PC-9 (cell line): ENCODE measurements around the gene MXRA8. TPM values are rescaled to one million over a fixed set of nuclear protein-coding genes. Genes with fewer than 3 reads are reported as not detected.

Experiments used
- BruUV-seq: library from RNA; stranded (reverse); fragments of 400-500 nt; replicated peaks from 2 replicates; lab custom pipeline; 2021; lab: Mats Ljungman, UMichigan
- CTCF ChIA-PET: fragments of 300-600 bp; sonication (Branson Sonifier 250); formaldehyde crosslinking; loops from one replicate; lab custom pipeline; 2022; ENCODE audit warnings: antibody characterized with exemption; lab: Charles Lee
- POLR2A ChIA-PET: fragments of 300-600 bp; sonication (Branson Sonifier 250); formaldehyde crosslinking; loops from one replicate; lab custom pipeline; 2022; ENCODE audit warnings: antibody characterized with exemption; ENCODE audit not compliant: unreplicated experiment; lab: Charles Lee
- DNase-seq, 2 experiments: peaks; one replicate each; pipeline versions ENCODE4 v3.0.0 to v3.0.0-alpha.2; 2015 to 2022; ENCODE audit warnings: mixed read lengths in 1 of 2
- H2AFZ ChIP-seq: fragments of 200-600 bp; sonication (generic); 2 replicates; pipeline ENCODE4 v1.8.1; 2017; ENCODE audit warnings: antibody characterized with exemption
- H3F3A ChIP-seq: fragments of 200-600 bp; sonication (generic); 2 replicates; pipeline ENCODE4 v1.8.1; 2017; ENCODE audit warnings: antibody characterized with exemption, mild to moderate bottlenecking, low read depth; ENCODE audit not compliant: insufficient read depth
- H3K27ac ChIP-seq: fragments of 200-600 bp; sonication (generic); 2 replicates; pipeline ENCODE4 v1.6.1; 2016; ENCODE audit warnings: mixed run types
- H3K27me3 ChIP-seq: fragments of 200-600 bp; sonication (generic); 2 replicates; pipeline ENCODE4 v1.6.1; 2016; ENCODE audit warnings: low read depth, mixed run types; ENCODE audit not compliant: insufficient read depth
- H3K36me3 ChIP-seq: fragments of 200-600 bp; sonication (generic); 2 replicates; pipeline ENCODE4 v1.6.1; 2016; ENCODE audit warnings: low read depth, mixed run types
- H3K4me1 ChIP-seq: fragments of 200-600 bp; sonication (generic); replicated peaks from 2 replicates; pipeline ENCODE4 v1.6.1; 2016; ENCODE audit warnings: mixed run types; ENCODE audit not compliant: insufficient read depth
- H3K4me2 ChIP-seq: fragments of 200-600 bp; sonication (generic); 2 replicates; pipeline ENCODE4 v1.6.1; 2017; ENCODE audit warnings: mixed run types
- H3K4me3 ChIP-seq: fragments of 200-600 bp; sonication (generic); 2 replicates; pipeline ENCODE4 v1.6.1; 2016; ENCODE audit warnings: mixed run types
- H3K79me2 ChIP-seq: fragments of 200-600 bp; sonication (generic); 2 replicates; pipeline ENCODE4 v1.6.1; 2017; ENCODE audit warnings: low read depth, mixed run types
- H3K9me2 ChIP-seq: fragments of 200-600 bp; sonication (generic); 2 replicates; pipeline ENCODE4 v1.8.1; 2017; ENCODE audit warnings: mild to moderate bottlenecking; ENCODE audit not compliant: insufficient read depth
- H3K9me3 ChIP-seq: fragments of 200-600 bp; sonication (generic); 2 replicates; pipeline ENCODE4 v1.8.1; 2016; ENCODE audit warnings: low read depth; ENCODE audit not compliant: insufficient read depth
- H4K20me1 ChIP-seq: fragments of 200-600 bp; sonication (generic); 2 replicates; pipeline ENCODE4 v1.8.1; 2017; ENCODE audit not compliant: insufficient read depth
- CTCF ChIP-seq: fragments of 200-600 bp; sonication (generic); conservative IDR thresholded peaks from 2 replicates; pipeline ENCODE4 v1.6.1; 2017; ENCODE audit warnings: mixed run types, antibody characterized with exemption, mild to moderate bottlenecking, moderate library complexity
- EZH2 ChIP-seq: fragments of 200-600 bp; sonication (generic); IDR thresholded peaks from 2 replicates; pipeline ENCODE4 v1.8.0; 2017; ENCODE audit warnings: antibody characterized with exemption, low read depth
- intact Hi-C: fragments of 100-400 bp; cut with micrococcal nuclease; formaldehyde crosslinking; loops from one replicate; pipeline ENCODE4 v1.10.0; 2022; ENCODE audit not compliant: unreplicated experiment
- total RNA-seq: library from RNA; stranded (reverse); gene quantifications from 2 replicates; pipeline ENCODE4 v1.2.3, GENCODE V29; 2021

MXRA8 gene
- total RNA-seq, 1 experiment from 2014 or later: 0.55 TPM

GRCh38 chr1:1332031-1332755 is 26.2 kb downstream of the MXRA8 start:
- no peak overlapping the region for H3K27ac ChIP-seq
- no peak overlapping the region for H2AFZ ChIP-seq
- no TSS peak for BruUV-seq
- H3K9me3 ChIP-seq: no peaks in the 10 kb centered on the region
- H3K27me3 ChIP-seq: no peaks in the 10 kb centered on the region
- TF ChIP-seq EZH2: no peak
- no peak for TF ChIP-seq CTCF
- intact Hi-C loops: no loop called here
- no peak overlapping the region for H3K4me3 ChIP-seq
- H4K20me1 ChIP-seq: peaks cover 5% of the 10 kb centered on the region
- ChIA-PET POLR2A (no interaction called here), CTCF (no interaction called here)
- no peak overlapping the region for H3K4me2 ChIP-seq
- peaks cover 35% of the 10 kb centered on the region; the same call in 1 of the 2 replicates for H3F3A ChIP-seq
- 0 out of 2 replicates have a peak, but pooled peaks cover 3% of the 10 kb centered on the region for H3K79me2 ChIP-seq
- no peak for DNase-seq
- H3K4me1 ChIP-seq: peaks cover 17% of the 10 kb centered on the region
- H3K9me2 ChIP-seq: no peaks in the 10 kb centered on the region
- H3K36me3 ChIP-seq: no peaks in the 10 kb centered on the region

GRCh38 chr1:1331068-1331965 is 27.0 kb downstream of the MXRA8 start, which contains the start of gene TAS1R3:
TAS1R3 (plus strand) TSS chr1:1331280; CDS start chr1:1331346, 66 bp downstream.
- peak within 1 kb of the TSS; percentile 10; the same call in 1 of the 2 replicates for H3K27ac ChIP-seq
- intact Hi-C loops: loop anchor here (2.0 kb wide), 1 partner anchor 13 kb away; no protein-coding TSS in a partner anchor
- BruUV-seq: no TSS peak

More at GRCh38 chr1:1331068-1331965, 27.0 kb downstream of the MXRA8 start, which contains the start of gene TAS1R3:
- ChIA-PET CTCF (no interaction called here), POLR2A (no interaction called here)
- Histone ChIP-seq H4K20me1 (peaks cover 3% of the 10 kb centered on the region; the same call in 1 of the 2 replicates), H3K27me3 (no peaks in the 10 kb centered on the region), H2AFZ (no peak within 1 kb of the TSS), H3K79me2 (peaks cover 11% of the 10 kb centered on the region), H3K4me1 (peaks cover 19% of the 10 kb centered on the region), H3F3A (peaks cover 31% of the 10 kb centered on the region; the same call in 1 of the 2 replicates), H3K4me2 (peak within 1 kb of the TSS; percentile 65), H3K4me3 (no peak within 1 kb of the TSS), H3K9me3 (no peaks in the 10 kb centered on the region), H3K9me2 (no peaks in the 10 kb centered on the region), H3K36me3 (no peaks in the 10 kb centered on the region)
- TF ChIP-seq CTCF (no peak), EZH2 (no peak)
- peak in 1 of 2 experiments; percentile 69 for DNase-seq
